ENCODE results near the gene ANAPC10.

Gene ANAPC10

DNA sequence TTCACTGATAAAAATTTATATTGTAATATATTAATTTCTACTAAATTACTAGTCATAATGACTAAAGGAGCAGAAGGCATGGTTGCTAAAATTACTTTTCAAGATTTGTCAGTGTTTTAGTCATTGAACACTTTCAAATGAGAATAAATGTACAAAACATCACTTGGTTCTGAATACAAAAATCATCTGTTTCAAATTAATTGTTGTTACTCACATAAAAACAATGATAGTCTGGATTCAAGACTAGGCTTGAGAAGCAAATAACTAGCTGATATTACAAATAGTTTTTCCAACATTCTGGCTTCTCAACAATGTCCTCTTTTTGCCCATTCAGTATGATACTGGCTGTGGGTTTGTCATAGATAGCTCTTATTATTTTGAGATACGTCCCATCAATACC lies 112.5 kb downstream of the ANAPC10 start:
- no peak overlapping the region for H3K4me3 ChIP-seq (ENCODE audit: low read depth, low read length)
- TF ChIP-seq, protein P1, sequence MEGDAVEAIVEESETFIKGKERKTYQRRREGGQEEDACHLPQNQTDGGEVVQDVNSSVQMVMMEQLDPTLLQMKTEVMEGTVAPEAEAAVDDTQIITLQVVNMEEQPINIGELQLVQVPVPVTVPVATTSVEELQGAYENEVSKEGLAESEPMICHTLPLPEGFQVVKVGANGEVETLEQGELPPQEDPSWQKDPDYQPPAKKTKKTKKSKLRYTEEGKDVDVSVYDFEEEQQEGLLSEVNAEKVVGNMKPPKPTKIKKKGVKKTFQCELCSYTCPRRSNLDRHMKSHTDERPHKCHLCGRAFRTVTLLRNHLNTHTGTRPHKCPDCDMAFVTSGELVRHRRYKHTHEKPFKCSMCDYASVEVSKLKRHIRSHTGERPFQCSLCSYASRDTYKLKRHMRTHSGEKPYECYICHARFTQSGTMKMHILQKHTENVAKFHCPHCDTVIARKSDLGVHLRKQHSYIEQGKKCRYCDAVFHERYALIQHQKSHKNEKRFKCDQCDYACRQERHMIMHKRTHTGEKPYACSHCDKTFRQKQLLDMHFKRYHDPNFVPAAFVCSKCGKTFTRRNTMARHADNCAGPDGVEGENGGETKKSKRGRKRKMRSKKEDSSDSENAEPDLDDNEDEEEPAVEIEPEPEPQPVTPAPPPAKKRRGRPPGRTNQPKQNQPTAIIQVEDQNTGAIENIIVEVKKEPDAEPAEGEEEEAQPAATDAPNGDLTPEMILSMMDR (IDR thresholded peaks at IDR 0.05; ENCODE audit: borderline replicate concordance, insufficient read depth, low read depth, low read length) = no peak

DNA sequence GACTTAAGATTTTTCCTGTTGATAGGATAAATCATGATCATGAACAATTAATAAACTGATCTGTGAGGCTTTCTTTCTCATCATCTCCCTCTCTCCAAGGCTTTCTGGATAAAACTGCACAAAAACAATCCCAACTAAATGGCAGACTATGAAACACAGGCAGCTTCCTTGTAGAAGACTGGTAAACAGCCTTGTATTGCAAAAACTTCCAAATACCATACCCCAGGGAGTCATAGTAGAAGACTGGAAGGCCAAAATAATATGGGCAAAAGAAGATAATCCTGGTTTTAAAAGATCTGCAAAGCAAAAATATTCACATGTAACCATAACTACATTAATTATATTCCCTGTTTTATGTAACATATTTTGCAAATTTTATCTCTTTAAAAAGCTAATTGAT lies 113.0 kb downstream of the ANAPC10 start:
- H3K4me3 ChIP-seq (ENCODE audit: low read depth, low read length) = no peak overlapping the region
- TF ChIP-seq, protein P1 (IDR thresholded peaks at IDR 0.05; ENCODE audit: borderline replicate concordance, insufficient read depth, low read depth, low read length) = no peak

DNA sequence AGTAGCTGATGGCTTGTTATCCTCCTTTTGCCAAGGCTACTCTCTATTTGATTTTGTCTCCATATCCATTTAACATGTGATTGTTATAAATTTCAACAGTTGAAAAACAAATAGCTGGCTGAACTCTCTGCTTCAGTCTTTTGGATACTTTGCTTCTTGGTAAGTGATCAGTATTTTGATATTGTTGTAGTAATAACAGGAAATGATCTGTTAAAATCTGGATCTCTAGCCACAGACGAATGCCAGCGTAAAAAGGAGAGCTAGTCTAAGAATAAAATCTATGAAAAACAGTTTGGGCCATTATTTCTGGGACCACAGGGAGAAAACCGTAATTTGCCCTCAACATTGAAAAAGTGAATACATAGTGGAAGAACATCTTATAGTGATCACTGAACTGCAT lies 113.8 kb downstream of the ANAPC10 start:
- H3K4me3 ChIP-seq (ENCODE audit: low read depth, low read length) = no peak overlapping the region

DNA sequence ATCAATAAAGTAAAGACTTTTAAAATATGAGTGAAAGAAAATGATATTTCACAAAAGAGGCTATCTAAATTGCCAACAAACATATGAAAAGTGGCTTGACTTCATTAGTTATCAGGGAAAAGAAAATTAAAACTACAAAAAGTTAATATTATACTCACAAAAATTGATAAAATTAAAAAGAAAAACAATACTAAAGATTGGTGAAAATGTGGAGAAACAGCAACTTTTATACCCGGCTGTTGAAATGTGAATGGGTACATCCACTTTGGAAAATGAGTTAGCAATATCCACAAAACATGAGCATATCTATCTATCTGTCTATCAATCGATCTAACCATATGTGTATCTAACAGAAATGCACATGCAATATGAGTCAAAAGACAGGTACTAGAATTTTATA lies 122.3 kb downstream of the ANAPC10 start:
- TF ChIP-seq, protein P1 (IDR thresholded peaks at IDR 0.05; ENCODE audit: borderline replicate concordance, insufficient read depth, low read depth, low read length) = no peak
- no peak overlapping the region for H3K4me3 ChIP-seq (ENCODE audit: low read depth, low read length)

More for the DNA sequence above, 113.8 kb downstream of the ANAPC10 start:
- TF ChIP-seq, protein P1 (IDR thresholded peaks at IDR 0.05; ENCODE audit: borderline replicate concordance, insufficient read depth, low read depth, low read length) = no peak

DNA sequence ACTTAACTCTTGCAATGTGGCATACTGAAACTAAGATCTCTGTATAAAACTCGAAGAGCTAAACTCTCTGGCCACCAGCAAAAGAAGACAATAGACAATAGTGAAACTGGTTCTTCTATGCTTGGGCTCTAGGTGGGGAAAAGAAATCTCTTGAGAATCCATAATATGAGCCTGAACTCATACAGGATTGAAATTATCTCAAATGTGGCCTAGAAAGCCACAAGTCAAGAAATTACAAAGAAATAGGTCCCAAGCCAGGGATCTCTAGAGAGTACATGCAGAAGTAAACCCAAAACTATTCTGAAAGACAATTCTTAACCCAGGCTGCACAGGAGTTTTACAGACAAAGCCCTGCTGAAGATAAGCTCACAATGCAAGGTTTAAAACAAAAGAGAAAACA lies 127.4 kb downstream of the ANAPC10 start:
- H3K4me3 ChIP-seq (ENCODE audit: low read depth, low read length) = no peak overlapping the region
- TF ChIP-seq, protein P1 (IDR thresholded peaks at IDR 0.05; ENCODE audit: borderline replicate concordance, insufficient read depth, low read depth, low read length) = no peak

DNA sequence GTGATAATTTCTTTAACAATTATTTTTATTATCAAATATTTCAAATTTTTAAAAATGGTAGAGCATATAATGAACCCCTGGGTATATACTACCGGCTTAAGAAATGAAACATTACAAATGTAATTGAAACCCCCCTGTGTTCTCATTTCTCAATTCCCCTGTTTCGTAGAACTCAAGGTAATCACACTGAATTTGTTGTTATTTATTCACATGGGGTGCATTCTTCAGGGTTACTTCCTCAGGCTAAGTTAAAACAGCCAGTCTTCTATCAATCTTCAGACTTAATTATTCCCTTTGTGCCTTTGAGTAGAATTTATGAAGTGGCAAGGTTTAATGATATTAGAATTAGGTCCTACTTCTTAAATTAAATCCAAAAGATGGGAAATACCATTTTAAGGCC lies 128.2 kb downstream of the ANAPC10 start:
- TF ChIP-seq, protein P1 (IDR thresholded peaks at IDR 0.05; ENCODE audit: borderline replicate concordance, insufficient read depth, low read depth, low read length) = no peak
- no peak overlapping the region for H3K4me3 ChIP-seq (ENCODE audit: low read depth, low read length)

DNA sequence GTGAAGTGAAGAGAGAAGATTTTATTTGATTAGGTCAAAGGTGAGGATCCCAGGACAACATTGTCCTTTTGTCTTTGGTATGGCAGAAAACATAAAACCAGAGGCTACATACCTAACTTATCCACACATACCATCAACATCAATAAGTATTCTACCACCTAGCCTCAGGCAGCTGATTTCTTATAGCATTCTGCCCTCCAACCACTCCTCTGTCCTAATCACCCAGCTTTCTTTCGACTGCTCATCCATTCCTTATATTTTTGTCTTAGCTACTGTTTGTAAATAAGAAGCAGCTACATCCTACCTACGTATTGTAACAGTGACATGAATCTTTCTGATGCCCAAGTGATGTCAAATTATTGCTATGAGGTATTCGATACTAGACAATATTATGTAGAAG lies 129.4 kb downstream of the ANAPC10 start:
- TF ChIP-seq, protein P1 (IDR thresholded peaks at IDR 0.05; ENCODE audit: borderline replicate concordance, insufficient read depth, low read depth, low read length) = no peak

More for the DNA sequence above, 129.4 kb downstream of the ANAPC10 start:
- H3K4me3 ChIP-seq (ENCODE audit: low read depth, low read length) = no peak overlapping the region
